Hepatocyte (in vitro differentiated cells): ENCODE data around the gene CFLAR. TPM values are rescaled to one million over a fixed set of nuclear protein-coding genes. Genes with fewer than 3 reads are reported as not detected.

ENCODE experiments used
- DNase-seq: peaks from one replicate; pipeline ENCODE4 v3.0.0-alpha.2; 2016; ENCODE audit warnings: low spot score
- H2AFZ ChIP-seq: fragments of 200-600 bp; sonication (generic); 2 replicates; pipeline ENCODE4 v1.6.0; 2016; ENCODE audit warnings: antibody characterized with exemption, mild to moderate bottlenecking
- H3K27ac ChIP-seq: fragments of 200-600 bp; sonication (generic); 2 replicates; pipeline ENCODE4 v1.5.1; 2016; ENCODE audit warnings: mild to moderate bottlenecking
- H3K27me3 ChIP-seq: fragments of 200-600 bp; sonication (generic); 2 replicates; pipeline ENCODE4 v1.6.1; 2016
- H3K36me3 ChIP-seq: fragments of 200-600 bp; sonication (generic); replicated peaks from 2 replicates; pipeline ENCODE4 v1.5.1; 2016; ENCODE audit warnings: low read depth; ENCODE audit not compliant: insufficient read depth
- H3K4me1 ChIP-seq: fragments of 200-600 bp; sonication (generic); 2 replicates; pipeline ENCODE4 v1.5.1; 2016; ENCODE audit warnings: mild to moderate bottlenecking, moderate library complexity; ENCODE audit not compliant: insufficient read depth
- H3K4me2 ChIP-seq: fragments of 200-600 bp; sonication (generic); 2 replicates; pipeline ENCODE4 v1.6.0; 2016
- H3K4me3 ChIP-seq: fragments of 200-600 bp; sonication (generic); 2 replicates; pipeline ENCODE4 v1.5.1; 2016; ENCODE audit warnings: mild to moderate bottlenecking
- H3K79me2 ChIP-seq: fragments of 200-600 bp; sonication (generic); 2 replicates; pipeline ENCODE4 v1.6.0; 2017; ENCODE audit warnings: mild to moderate bottlenecking
- H3K9me2 ChIP-seq: fragments of 200-600 bp; sonication (generic); replicated peaks from 2 replicates; pipeline ENCODE4 v1.6.0; 2017; ENCODE audit warnings: mild to moderate bottlenecking; ENCODE audit not compliant: insufficient read depth
- H3K9me3 ChIP-seq: fragments of 200-600 bp; sonication (generic); 2 replicates; pipeline ENCODE4 v1.5.1; 2016; ENCODE audit warnings: low read depth, mild to moderate bottlenecking
- H4K20me1 ChIP-seq: fragments of 200-600 bp; sonication (generic); 2 replicates; pipeline ENCODE4 v1.6.0; 2016; ENCODE audit warnings: mild to moderate bottlenecking; ENCODE audit not compliant: insufficient read depth, poor library complexity, severe bottlenecking
- CTCF ChIP-seq: fragments of 200-600 bp; sonication (generic); IDR thresholded peaks from 2 replicates; pipeline ENCODE4 v1.5.1; 2016; ENCODE audit warnings: antibody characterized with exemption, mild to moderate bottlenecking; ENCODE audit not compliant: poor library complexity
- EZH2 ChIP-seq: fragments of 200-600 bp; sonication (generic); IDR thresholded peaks from 2 replicates; pipeline ENCODE4 v1.6.1; 2016; ENCODE audit warnings: antibody characterized with exemption, mild to moderate bottlenecking, borderline replicate concordance
- EZH2phosphoT487 ChIP-seq: fragments of 200-600 bp; sonication (generic); IDR thresholded peaks from one replicate; pipeline ENCODE4 v1.6.1; 2018; ENCODE audit warnings: antibody characterized with exemption, mild to moderate bottlenecking, low read depth, moderate library complexity; ENCODE audit not compliant: unreplicated experiment, severe bottlenecking
- WGBS: methylation state at CpG from one replicate; pipeline ENCODE4 v1.1.6; 2016; ENCODE audit warnings: low lambda C conversion rate; ENCODE audit errors: missing lambda C conversion rate; 5-methylcytosine and 5-hydroxymethylcytosine counted together
- polyA plus RNA-seq: library from polyadenylated mRNA; unstranded; fragments of >200 nt; fragmentation: Nextera tagmentation; extraction: Ambion mirVana; gene quantifications from 2 replicates; pipeline ENCODE4 v1.2.1, GENCODE V29; 2016
- total RNA-seq: library from RNA; depleted of rRNA; stranded (reverse); fragments of >200 nt; gene quantifications from 2 replicates; pipeline ENCODE4 v1.2.3, GENCODE V29; 2014

The CFLAR gene
- total and polyA plus RNA-seq, 2 experiments from 2014 or later, result 46.0 to 65.9 TPM

- peak overlapping the region; percentile 92 for H3K27ac ChIP-seq
- no peak overlapping the region for H3K4me2 ChIP-seq
- no peak overlapping the region for H3K4me3 ChIP-seq
- no peaks in the 10 kb centered on the region for H3K9me3 ChIP-seq
- peaks cover 27% of the 10 kb centered on the region for H3K4me1 ChIP-seq
- no peaks in the 10 kb centered on the region for H3K9me2 ChIP-seq
- H3K36me3 ChIP-seq, result no peaks in the 10 kb centered on the region
- WGBS, result 100% methylated on average over 1 of the region's 1 CpG
- no peak overlapping the region for H2AFZ ChIP-seq
- DNase-seq, result no peak
- H3K79me2 ChIP-seq, result peaks cover 18% of the 10 kb centered on the region
- no peaks in the 10 kb centered on the region for H3K27me3 ChIP-seq
- TF ChIP-seq CTCF (no peak), EZH2phosphoT487 (no peak), EZH2 (no peak)
- H4K20me1 ChIP-seq, result no peaks in the 10 kb centered on the region
Observed at GRCh38 chr2:201152517-201152916, 36.6 kb downstream of the CFLAR start.

GRCh38 chr2:201152999-201153815, 37.2 kb downstream of the CFLAR start:
- Histone ChIP-seq H3K36me3 (no peaks in the 10 kb centered on the region), H3K4me1 (peaks cover 32% of the 10 kb centered on the region)
- 90% methylated on average over 6 of the region's 6 CpGs for WGBS

GRCh38 chr2:201154615-201155399, 38.8 kb downstream of the CFLAR start:
- H3K9me3 ChIP-seq, result no peaks in the 10 kb centered on the region
- H2AFZ ChIP-seq, result no peak overlapping the region
- no peak for DNase-seq
- H3K27ac ChIP-seq, result no peak overlapping the region
- H3K9me2 ChIP-seq, result no peaks in the 10 kb centered on the region
- no peak overlapping the region for H3K4me3 ChIP-seq
- no peaks in the 10 kb centered on the region for H3K27me3 ChIP-seq
- H3K79me2 ChIP-seq, result peaks cover 18% of the 10 kb centered on the region
- no peaks in the 10 kb centered on the region for H4K20me1 ChIP-seq
- no peak overlapping the region for H3K4me2 ChIP-seq
- TF ChIP-seq EZH2, result no peak
- H3K36me3 ChIP-seq, result no peaks in the 10 kb centered on the region
- H3K4me1 ChIP-seq, result peaks cover 27% of the 10 kb centered on the region
- WGBS, result 89% methylated on average over 9 of the region's 9 CpGs

More at GRCh38 chr2:201152999-201153815, 37.2 kb downstream of the CFLAR start:
- Histone ChIP-seq H3K4me3 (no peak overlapping the region), H3K79me2 (peaks cover 18% of the 10 kb centered on the region), H3K9me2 (no peaks in the 10 kb centered on the region), H4K20me1 (no peaks in the 10 kb centered on the region), H3K27ac (no peak overlapping the region), H3K4me2 (no peak overlapping the region), H2AFZ (no peak overlapping the region), H3K9me3 (no peaks in the 10 kb centered on the region), H3K27me3 (no peaks in the 10 kb centered on the region)
- DNase-seq, result no peak
- TF ChIP-seq CTCF (no peak), EZH2phosphoT487 (no peak), EZH2 (no peak)

GRCh38 chr2:201156036-201156435, 40.1 kb downstream of the CFLAR start:
- H3K9me2 ChIP-seq, result no peaks in the 10 kb centered on the region
- H3K4me3 ChIP-seq, result no peak overlapping the region
- H3K36me3 ChIP-seq, result no peaks in the 10 kb centered on the region
- no peaks in the 10 kb centered on the region for H3K27me3 ChIP-seq
- H3K27ac ChIP-seq, result no peak overlapping the region
- H2AFZ ChIP-seq, result no peak overlapping the region
- no peak for DNase-seq
- H3K4me1 ChIP-seq, result peaks cover 16% of the 10 kb centered on the region
- peaks cover 16% of the 10 kb centered on the region for H3K79me2 ChIP-seq
- no peaks in the 10 kb centered on the region for H3K9me3 ChIP-seq
- TF ChIP-seq CTCF, result no peak
- no peak for TF ChIP-seq EZH2phosphoT487
- TF ChIP-seq EZH2, result no peak
- WGBS, result 88% methylated on average over 6 of the region's 6 CpGs
- H4K20me1 ChIP-seq, result no peaks in the 10 kb centered on the region
- no peak overlapping the region for H3K4me2 ChIP-seq
